Measurements from ENCODE around the gene AOPEP. TPM values are rescaled to one million over a fixed set of nuclear protein-coding genes. Genes with fewer than 3 reads are reported as not detected.

The AOPEP gene
- total and polyA plus RNA-seq, 2 of the 13 experiments (the other 11 are each of a cell fraction or from before 2014, with no cell fraction given): 22.2 to 41.6 TPM

DNA sequence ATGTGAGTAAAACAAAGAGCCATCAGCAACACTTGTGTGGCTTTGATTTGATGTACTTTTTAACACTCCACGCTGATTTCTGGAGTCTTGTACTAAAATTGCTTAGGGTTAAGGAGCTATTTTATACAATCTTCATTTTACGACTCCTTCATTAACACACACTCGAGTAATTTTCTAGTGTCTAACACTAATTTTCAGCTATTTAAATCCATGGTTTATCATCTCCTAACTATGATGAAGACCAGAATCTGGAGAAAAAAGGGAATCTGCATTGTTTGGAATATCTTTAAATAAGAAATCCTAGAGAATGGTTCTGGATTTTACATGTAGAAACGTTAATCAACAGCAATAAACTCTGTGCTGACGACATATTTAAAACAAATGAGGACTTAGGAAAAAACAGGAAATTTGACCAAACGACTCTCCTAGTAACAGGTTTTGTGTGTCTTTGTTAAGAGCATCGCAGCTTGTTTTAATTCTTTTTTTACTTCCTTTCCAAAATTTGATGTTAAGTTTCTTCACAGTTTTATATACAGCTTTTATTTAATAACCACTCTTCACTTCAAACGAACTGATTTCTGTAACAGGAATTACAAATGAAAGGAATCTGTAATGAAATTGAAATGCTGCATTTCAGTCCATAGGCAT lies 138.5 kb downstream of the AOPEP start:
- H4K20me1 ChIP-seq (ENCODE audit: insufficient read depth, low read length): no peaks in the 10 kb centered on the region
- 91% methylated on average over 8 of the region's 8 CpGs for WGBS (ENCODE audit: low lambda C conversion rate)

More for the DNA sequence above, 138.5 kb downstream of the AOPEP start:
- Histone ChIP-seq H2AFZ (ENCODE audit: low read length) (no peak overlapping the region), H3K9me3 (ENCODE audit: low read length) (no peaks in the 10 kb centered on the region), H3K4me1 (ENCODE audit: insufficient read depth, low read length) (peaks cover 58% of the 10 kb centered on the region), H3K9ac (ENCODE audit: insufficient read depth, low read depth, low read length) (no peak overlapping the region), H3K4me3 (replicated peaks in 1 of 3; ENCODE audit: insufficient read depth in 1 of 3, low read depth in 2 of 3, low read length in 3 of 3) (no peak overlapping the region), H3K27me3 (ENCODE audit: control insufficient read depth in 1 of 2, insufficient read depth in 2 of 2, low read length in 2 of 2) (no peaks in the 10 kb centered on the region), H3K79me2 (ENCODE audit: insufficient read depth, low read length) (no peaks in the 10 kb centered on the region), H3K4me2 (ENCODE audit: low read depth, low read length) (no peak overlapping the region), H3K36me3 (replicated peaks in 1 of 2; ENCODE audit: control insufficient read depth in 1 of 2, insufficient read depth in 2 of 2, low read length in 2 of 2) (no peaks in the 10 kb centered on the region), H3K27ac (ENCODE audit: extremely low read length, insufficient read depth, low read length) (no peak overlapping the region)
- DNase-seq (ENCODE audit: low spot score) (no peak), FAIRE-seq (peak; percentile 12), ATAC-seq (no peak)
- TF ChIP-seq NCOA5 (CRISPR knock-in tag; IDR thresholded peaks at IDR 0.05): no peak
- no peak for TF ChIP-seq HDAC6 (IDR thresholded peaks at IDR 0.05; ENCODE audit: low read depth, low read length)
- no peak for TF ChIP-seq ZNF24 (IDR thresholded peaks at IDR 0.05)
- TF ChIP-seq ZNF83 (CRISPR knock-in tag; IDR thresholded peaks at IDR 0.05; ENCODE audit: borderline replicate concordance): no peak
- no peak for TF ChIP-seq RFXANK (CRISPR knock-in tag; IDR thresholded peaks at IDR 0.05)
- no peak for TF ChIP-seq ZNF367 (CRISPR knock-in tag; IDR thresholded peaks at IDR 0.05; ENCODE audit: borderline replicate concordance)
- TF ChIP-seq, protein P1, sequence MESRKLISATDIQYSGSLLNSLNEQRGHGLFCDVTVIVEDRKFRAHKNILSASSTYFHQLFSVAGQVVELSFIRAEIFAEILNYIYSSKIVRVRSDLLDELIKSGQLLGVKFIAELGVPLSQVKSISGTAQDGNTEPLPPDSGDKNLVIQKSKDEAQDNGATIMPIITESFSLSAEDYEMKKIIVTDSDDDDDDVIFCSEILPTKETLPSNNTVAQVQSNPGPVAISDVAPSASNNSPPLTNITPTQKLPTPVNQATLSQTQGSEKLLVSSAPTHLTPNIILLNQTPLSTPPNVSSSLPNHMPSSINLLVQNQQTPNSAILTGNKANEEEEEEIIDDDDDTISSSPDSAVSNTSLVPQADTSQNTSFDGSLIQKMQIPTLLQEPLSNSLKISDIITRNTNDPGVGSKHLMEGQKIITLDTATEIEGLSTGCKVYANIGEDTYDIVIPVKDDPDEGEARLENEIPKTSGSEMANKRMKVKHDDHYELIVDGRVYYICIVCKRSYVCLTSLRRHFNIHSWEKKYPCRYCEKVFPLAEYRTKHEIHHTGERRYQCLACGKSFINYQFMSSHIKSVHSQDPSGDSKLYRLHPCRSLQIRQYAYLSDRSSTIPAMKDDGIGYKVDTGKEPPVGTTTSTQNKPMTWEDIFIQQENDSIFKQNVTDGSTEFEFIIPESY (CRISPR knock-in tag; IDR thresholded peaks at IDR 0.05): no peak
- TF ChIP-seq KLF9 (CRISPR knock-in tag; IDR thresholded peaks at IDR 0.05; ENCODE audit: low read depth): no peak
- no peak for TF ChIP-seq NFYC (CRISPR knock-in tag; IDR thresholded peaks at IDR 0.05)
- TF ChIP-seq PAX8 (CRISPR knock-in tag; IDR thresholded peaks at IDR 0.05; ENCODE audit: borderline replicate concordance): no peak
- TF ChIP-seq, protein P2, sequence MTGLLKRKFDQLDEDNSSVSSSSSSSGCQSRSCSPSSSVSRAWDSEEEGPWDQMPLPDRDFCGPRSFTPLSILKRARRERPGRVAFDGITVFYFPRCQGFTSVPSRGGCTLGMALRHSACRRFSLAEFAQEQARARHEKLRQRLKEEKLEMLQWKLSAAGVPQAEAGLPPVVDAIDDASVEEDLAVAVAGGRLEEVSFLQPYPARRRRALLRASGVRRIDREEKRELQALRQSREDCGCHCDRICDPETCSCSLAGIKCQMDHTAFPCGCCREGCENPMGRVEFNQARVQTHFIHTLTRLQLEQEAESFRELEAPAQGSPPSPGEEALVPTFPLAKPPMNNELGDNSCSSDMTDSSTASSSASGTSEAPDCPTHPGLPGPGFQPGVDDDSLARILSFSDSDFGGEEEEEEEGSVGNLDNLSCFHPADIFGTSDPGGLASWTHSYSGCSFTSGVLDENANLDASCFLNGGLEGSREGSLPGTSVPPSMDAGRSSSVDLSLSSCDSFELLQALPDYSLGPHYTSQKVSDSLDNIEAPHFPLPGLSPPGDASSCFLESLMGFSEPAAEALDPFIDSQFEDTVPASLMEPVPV (CRISPR knock-in tag; IDR thresholded peaks at IDR 0.05): no peak
- TF ChIP-seq MED1 (CRISPR knock-in tag; IDR thresholded peaks at IDR 0.05): no peak
- TF ChIP-seq ZFP62 (CRISPR knock-in tag; IDR thresholded peaks at IDR 0.05): no peak
- POLR2A ChIA-PET: no interaction called here
- BruUV-seq (replicated peaks): no TSS peak
- CTCF ChIA-PET (ENCODE audit: low intra/inter-chr PET ratio, low total read pairs): no interaction called here
- intact Hi-C loops (cut with micrococcal nuclease; ENCODE audit: unreplicated experiment) (no loop called here), in situ Hi-C loops (cut with HindIII; ENCODE audit: extremely low pct_ligation_motif_present, low pct_unique_long_range_greater_than_20kb) (no loop called here)
